ENCODE data around the gene PAPPA2. TPM values are rescaled to one million over a fixed set of nuclear protein-coding genes. Genes with fewer than 3 reads are reported as not detected.

The PAPPA2 gene
- total RNA-seq, 2 donors from 2014 or later, result 1.3 TPM; not detected in 1

- no peaks in the 10 kb centered on the region for H3K4me1 Mint-ChIP-seq
- no peaks in the 10 kb centered on the region for H3K9me3 ChIP-seq (ENCODE audit: control insufficient read depth, low read length)
- no peak overlapping the region for H3K4me3 Mint-ChIP-seq
- no peaks in the 10 kb centered on the region for H3K27me3 ChIP-seq (ENCODE audit: control insufficient read depth, insufficient read depth, low read length, poor library complexity, severe bottlenecking)
- no peak for TF ChIP-seq CTCF (conservative IDR thresholded peaks at IDR 0.05)
- H3K4me3 ChIP-seq (ENCODE audit: low read length), result no peak overlapping the region
- no peak overlapping the region for H3K27ac Mint-ChIP-seq
- H3K36me3 Mint-ChIP-seq (ENCODE audit: low read depth), result no peaks in the 10 kb centered on the region
- no peak overlapping the region for H3K9ac ChIP-seq (ENCODE audit: extremely low read depth, low read length, poor library complexity, severe bottlenecking)
- no peaks in the 10 kb centered on the region for H3K9me3 Mint-ChIP-seq
- no peak overlapping the region for H3K27ac ChIP-seq (ENCODE audit: low read depth, low read length)
- DNase-seq, result no peak
- H3K4me1 ChIP-seq (ENCODE audit: control insufficient read depth, insufficient read depth, low read length), result no peaks in the 10 kb centered on the region
- H3K36me3 ChIP-seq (ENCODE audit: control insufficient read depth, insufficient read depth, low read length), result no peaks in the 10 kb centered on the region
- 84% methylated on average over 1 of the region's 1 CpG; no CpG with 5 or more reads in 1 of the 2 experiments for WGBS, 2 experiments (ENCODE audit: insufficient coverage in 1 of 2, insufficient read length in 1 of 2)
- H3K27me3 Mint-ChIP-seq (ENCODE audit: insufficient read depth), result no peaks in the 10 kb centered on the region
These were observed 36.7 kb downstream of the PAPPA2 start for GRCh38 chr1:176499671-176500070.

DNA sequence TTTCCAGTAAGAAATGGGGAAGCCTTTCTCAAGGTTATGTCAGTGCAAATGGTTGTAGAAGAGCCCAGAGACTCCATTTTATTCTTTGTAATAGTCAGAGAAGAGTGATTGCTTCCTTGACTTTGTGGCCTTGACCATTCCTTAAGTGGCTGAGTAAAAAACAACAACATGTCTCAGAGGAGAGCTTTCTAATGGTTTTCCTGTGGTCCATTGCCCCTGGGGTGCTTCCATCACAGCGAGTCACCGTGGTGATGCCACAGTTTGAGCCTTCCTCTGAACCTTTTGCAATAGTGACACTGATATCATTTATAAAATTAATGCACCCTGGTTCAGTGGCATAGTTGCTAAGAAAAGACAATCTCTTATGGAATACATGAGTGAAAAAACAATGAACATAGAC, 38.6 kb downstream of the PAPPA2 start:
- Histone ChIP-seq H3K4me3 (ENCODE audit: low read length) (no peak overlapping the region), H3K36me3 (ENCODE audit: control insufficient read depth, insufficient read depth, low read length) (no peaks in the 10 kb centered on the region), H3K27ac (ENCODE audit: low read depth, low read length) (no peak overlapping the region), H3K9me3 (ENCODE audit: control insufficient read depth, low read length) (no peaks in the 10 kb centered on the region), H3K9ac (ENCODE audit: extremely low read depth, low read length, poor library complexity, severe bottlenecking) (no peak overlapping the region), H3K27me3 (ENCODE audit: control insufficient read depth, insufficient read depth, low read length, poor library complexity, severe bottlenecking) (no peaks in the 10 kb centered on the region), H3K4me1 (ENCODE audit: control insufficient read depth, insufficient read depth, low read length) (no peaks in the 10 kb centered on the region)
- Mint-ChIP-seq H3K27me3 (ENCODE audit: insufficient read depth) (no peaks in the 10 kb centered on the region), H3K4me3 (no peak overlapping the region), H3K27ac (no peak overlapping the region), H3K36me3 (ENCODE audit: low read depth) (no peaks in the 10 kb centered on the region), H3K4me1 (no peaks in the 10 kb centered on the region), H3K9me3 (no peaks in the 10 kb centered on the region)
- DNase-seq, result no peak
- no peak for TF ChIP-seq CTCF (conservative IDR thresholded peaks at IDR 0.05)
- WGBS, 2 experiments (ENCODE audit: insufficient coverage in 1 of 2, insufficient read length in 1 of 2), result 32 to 50% methylated on average over 2 of the region's 2 CpGs

DNA sequence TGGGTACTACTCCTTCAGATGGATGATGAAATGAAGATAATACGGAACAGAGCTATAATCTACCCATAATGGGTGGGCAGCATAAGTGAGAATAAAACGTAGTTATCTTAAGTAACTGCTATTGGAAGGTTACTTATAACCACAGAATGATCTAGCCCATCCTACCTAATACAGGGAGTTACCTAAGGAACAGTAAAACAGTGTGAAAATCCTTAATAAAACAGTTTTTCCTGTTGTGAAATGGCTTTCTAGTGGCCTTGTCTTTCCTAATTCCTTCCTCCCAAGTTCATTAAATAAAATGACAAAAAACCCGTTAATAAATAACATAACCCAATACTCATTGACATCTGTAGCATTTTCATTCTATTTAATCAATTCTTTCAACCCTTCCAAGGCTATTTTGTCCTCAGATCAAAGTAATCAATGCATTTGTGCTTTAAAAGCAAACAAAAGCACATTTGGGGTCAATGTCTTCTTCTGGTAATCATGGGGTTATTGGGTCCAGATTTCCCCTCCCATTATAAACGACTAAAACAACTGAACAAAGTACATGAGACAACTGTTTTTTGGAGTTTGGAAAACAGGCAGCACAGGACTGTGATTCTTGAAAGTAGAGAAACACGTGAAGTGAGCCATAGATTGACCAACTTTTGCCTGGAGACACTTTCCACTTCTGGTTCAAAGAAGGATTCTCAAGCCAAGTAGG, 42.0 kb downstream of the PAPPA2 start:
- Histone ChIP-seq H3K27me3 (ENCODE audit: control insufficient read depth, insufficient read depth, low read length, poor library complexity, severe bottlenecking) (no peaks in the 10 kb centered on the region), H3K36me3 (ENCODE audit: control insufficient read depth, insufficient read depth, low read length) (no peaks in the 10 kb centered on the region), H3K9me3 (ENCODE audit: control insufficient read depth, low read length) (no peaks in the 10 kb centered on the region), H3K4me1 (ENCODE audit: control insufficient read depth, insufficient read depth, low read length) (no peaks in the 10 kb centered on the region), H3K4me3 (ENCODE audit: low read length) (no peak overlapping the region), H3K9ac (ENCODE audit: extremely low read depth, low read length, poor library complexity, severe bottlenecking) (no peak overlapping the region), H3K27ac (ENCODE audit: low read depth, low read length) (no peak overlapping the region)
- Mint-ChIP-seq H3K9me3 (no peaks in the 10 kb centered on the region), H3K36me3 (ENCODE audit: low read depth) (no peaks in the 10 kb centered on the region), H3K4me3 (no peak overlapping the region), H3K4me1 (peaks cover under 1% of the 10 kb centered on the region), H3K27me3 (ENCODE audit: insufficient read depth) (peaks cover 1% of the 10 kb centered on the region), H3K27ac (no peak overlapping the region)
- TF ChIP-seq CTCF (conservative IDR thresholded peaks at IDR 0.05), result no peak
- DNase-seq, result no peak
- WGBS, 2 experiments (ENCODE audit: insufficient coverage in 1 of 2, insufficient read length in 1 of 2), result 86 to 89% methylated on average over 2 to 5 of the region's 5 CpGs

Data from endodermal cell (in vitro differentiated cells).